IMR-90 (cell line): ENCODE results near the gene SEC11C. TPM values are rescaled to one million over a fixed set of nuclear protein-coding genes. Genes with fewer than 3 reads are reported as not detected.

Experiments used
- polyA plus RNA-seq, 3 experiments: library from polyadenylated mRNA; depleted of rRNA; stranded (reverse); fragments of >200 nt; gene quantifications; 2 replicates each; pipeline ENCODE4 v1.2.3, GENCODE V29; 2012; ENCODE audit warnings: low replicate concordance in 1 of 3
- total RNA-seq: library from RNA; depleted of rRNA; stranded (reverse); fragments of >200 nt; gene quantifications from 2 replicates; pipeline ENCODE4 v1.2.3, GENCODE V29; 2012; rRNA removed

The SEC11C gene
- total and polyA plus RNA-seq, 2 of the 4 experiments (the other 2 are of a cell fraction), result 10.6 to 11.9 TPM

Other genes starting within 250 kb of the SEC11C start
- not detected in 2 replicates for gene GRP, start 80.3 kb downstream of the SEC11C start, total RNA-seq
- gene GRP, start 80.3 kb downstream of the SEC11C start, polyA plus RNA-seq (2012; rRNA removed), result not detected in 2 replicates
- not detected in 2 replicates for gene RAX, start 133.6 kb downstream of the SEC11C start, total RNA-seq
- gene RAX, start 133.6 kb downstream of the SEC11C start, polyA plus RNA-seq (2012; rRNA removed), result not detected in 2 replicates
- not detected in 2 replicates for gene CPLX4, start 178.8 kb downstream of the SEC11C start, total RNA-seq
- not detected in 2 replicates for gene CPLX4, start 178.8 kb downstream of the SEC11C start, polyA plus RNA-seq (2012; rRNA removed)
- 213 and 262 TPM in 2 replicates for gene LMAN1, start 219.4 kb downstream of the SEC11C start, total RNA-seq
- 74.1 and 83.1 TPM in 2 replicates for gene LMAN1, start 219.4 kb downstream of the SEC11C start, polyA plus RNA-seq (2012; rRNA removed)